ENCODE measurements around the gene MARF1.
"Not testable (repeated sequence)": the region's sequence is repeated elsewhere in the genome, so short reads cannot be mapped to it uniquely, and the experiment has no call there.

The MARF1 gene, protein sequence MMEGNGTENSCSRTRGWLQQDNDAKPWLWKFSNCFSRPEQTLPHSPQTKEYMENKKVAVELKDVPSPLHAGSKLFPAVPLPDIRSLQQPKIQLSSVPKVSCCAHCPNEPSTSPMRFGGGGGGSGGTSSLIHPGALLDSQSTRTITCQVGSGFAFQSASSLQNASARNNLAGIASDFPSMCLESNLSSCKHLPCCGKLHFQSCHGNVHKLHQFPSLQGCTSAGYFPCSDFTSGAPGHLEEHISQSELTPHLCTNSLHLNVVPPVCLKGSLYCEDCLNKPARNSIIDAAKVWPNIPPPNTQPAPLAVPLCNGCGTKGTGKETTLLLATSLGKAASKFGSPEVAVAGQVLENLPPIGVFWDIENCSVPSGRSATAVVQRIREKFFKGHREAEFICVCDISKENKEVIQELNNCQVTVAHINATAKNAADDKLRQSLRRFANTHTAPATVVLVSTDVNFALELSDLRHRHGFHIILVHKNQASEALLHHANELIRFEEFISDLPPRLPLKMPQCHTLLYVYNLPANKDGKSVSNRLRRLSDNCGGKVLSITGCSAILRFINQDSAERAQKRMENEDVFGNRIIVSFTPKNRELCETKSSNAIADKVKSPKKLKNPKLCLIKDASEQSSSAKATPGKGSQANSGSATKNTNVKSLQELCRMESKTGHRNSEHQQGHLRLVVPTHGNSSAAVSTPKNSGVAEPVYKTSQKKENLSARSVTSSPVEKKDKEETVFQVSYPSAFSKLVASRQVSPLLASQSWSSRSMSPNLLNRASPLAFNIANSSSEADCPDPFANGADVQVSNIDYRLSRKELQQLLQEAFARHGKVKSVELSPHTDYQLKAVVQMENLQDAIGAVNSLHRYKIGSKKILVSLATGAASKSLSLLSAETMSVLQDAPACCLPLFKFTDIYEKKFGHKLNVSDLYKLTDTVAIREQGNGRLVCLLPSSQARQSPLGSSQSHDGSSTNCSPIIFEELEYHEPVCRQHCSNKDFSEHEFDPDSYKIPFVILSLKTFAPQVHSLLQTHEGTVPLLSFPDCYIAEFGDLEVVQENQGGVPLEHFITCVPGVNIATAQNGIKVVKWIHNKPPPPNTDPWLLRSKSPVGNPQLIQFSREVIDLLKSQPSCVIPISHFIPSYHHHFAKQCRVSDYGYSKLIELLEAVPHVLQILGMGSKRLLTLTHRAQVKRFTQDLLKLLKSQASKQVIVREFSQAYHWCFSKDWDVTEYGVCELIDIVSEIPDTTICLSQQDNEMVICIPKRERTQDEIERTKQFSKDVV (N-terminal part only)

DNA sequence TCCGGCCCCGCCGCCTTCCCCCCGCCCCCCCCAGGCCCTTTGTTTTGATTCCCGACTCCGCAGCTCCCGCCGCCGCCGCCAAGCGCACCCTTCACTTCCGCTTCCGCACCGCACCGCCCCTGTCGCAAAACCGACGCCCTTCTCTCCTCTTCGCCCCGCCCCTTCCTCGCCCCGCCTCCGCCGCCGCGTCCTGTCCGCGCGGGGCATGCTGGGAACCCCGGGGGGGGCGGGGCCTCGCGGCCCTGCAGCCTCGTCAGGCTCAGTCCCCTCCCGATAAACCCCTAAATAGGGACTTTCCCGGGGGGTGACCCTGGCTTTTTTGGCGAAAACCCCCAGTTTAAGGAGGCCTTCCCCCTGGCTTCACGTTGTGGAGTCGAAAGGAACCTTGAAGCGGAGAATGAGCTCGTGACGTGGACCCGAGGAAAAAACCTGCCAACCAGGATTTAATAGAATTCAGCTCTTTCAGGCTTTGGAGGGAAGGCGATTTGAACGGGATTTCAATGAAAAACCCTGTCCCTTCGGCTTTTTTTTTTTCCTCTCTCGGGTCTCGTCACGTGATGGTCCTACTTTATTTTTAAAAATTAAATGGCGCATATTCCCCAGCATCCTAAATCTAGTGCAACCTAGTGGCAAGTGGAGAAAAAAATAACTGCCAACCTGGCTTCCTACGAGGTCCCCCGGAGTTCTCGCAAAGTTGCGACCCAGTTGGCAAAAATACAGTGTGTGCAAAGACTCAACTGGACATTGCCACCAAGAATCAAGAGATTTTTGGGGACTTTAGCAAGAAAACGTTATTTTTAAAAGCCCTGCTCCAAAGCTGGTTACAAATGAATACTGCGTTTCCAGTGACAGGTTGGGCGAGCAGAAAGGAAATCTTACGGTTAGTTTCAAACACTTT, at the start of gene MARF1:
Gene MARF1, minus strand, starts transcription at position 107 of the 898 bp plus-strand sequence. CDS start 3,921 bp downstream, outside the sequence.
- peak; percentile 100 for DNase-seq

DNA sequence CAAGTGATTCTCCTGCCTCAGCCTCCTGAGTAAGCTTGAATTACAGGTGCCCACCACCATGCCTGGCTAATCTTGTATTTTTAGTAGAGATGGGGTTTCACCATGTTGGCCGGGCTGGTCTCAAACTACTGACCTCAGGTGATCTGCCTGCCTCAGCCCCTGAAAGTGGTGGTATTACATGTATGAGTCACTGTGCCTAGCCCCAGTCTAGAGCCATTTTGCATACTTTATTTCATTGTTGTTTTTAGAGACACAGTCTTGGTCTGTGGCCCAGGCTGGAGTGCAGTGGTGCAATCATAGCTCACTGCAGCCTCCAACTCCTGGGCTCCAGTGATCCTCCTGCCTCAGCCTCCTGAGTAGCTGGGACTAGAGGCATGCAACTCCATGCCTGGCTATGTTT, 49.6 kb upstream of the MARF1 start:
- not testable (repeated sequence) for DNase-seq

DNA sequence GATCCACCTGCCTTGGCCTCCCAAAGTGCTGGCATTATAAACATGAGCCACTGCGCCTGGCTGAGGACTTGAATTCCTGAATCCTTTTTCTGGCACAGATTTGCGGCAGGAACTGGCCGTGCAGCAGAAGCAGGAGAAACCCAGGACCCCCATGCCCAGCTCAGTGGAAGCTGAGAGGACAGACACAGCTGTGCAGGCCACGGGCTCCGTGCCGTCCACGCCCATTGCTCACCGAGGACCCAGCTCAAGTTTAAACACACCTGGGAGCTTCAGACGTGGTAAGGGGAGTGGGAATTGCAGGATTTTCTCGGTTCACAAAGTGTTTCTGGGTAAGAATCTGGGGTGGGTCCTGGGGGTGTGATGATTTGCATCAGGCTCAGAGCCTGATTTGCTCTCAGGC, 48.1 kb upstream of the MARF1 start:
- DNase-seq = no peak

DNA sequence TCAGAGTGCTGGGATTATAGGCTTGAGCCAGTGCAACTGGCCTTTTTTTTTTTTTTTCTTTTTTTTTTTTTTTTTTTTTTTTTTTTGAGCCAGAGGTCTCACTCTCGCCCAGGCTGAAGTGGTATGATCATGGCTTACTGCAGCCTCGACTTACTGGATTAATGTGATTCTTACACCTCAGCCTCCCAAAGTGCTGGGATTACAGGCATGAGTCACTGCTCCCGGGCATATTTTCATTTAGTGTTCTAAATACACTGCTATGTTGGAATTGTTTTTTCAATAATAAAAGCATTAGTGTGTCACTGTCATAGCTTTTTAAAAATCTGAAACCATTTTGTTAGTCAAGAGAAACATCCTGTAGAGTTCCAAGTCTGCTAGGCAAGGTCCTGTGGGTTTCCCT, 47.3 kb upstream of the MARF1 start:
- DNase-seq = no peak

DNA sequence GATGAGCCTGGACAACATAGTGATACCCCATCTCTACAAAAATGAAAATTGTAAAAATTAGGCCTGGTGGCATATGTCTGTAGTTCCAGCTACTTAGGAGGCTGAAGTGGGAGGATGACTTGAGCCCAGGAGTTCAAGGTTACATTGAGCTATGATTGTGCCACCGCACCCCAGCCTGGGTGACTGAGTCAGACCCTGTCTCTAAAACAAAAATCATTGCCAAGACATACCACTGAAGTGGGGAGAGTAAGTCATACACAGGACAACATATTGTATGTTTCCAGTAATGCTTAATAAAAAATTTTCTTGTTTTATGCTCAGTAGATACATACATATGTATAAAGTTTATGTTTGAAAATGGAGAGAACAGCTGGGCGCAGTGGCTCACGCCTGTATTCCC, 46.3 kb upstream of the MARF1 start:
- DNase-seq = no peak

DNA sequence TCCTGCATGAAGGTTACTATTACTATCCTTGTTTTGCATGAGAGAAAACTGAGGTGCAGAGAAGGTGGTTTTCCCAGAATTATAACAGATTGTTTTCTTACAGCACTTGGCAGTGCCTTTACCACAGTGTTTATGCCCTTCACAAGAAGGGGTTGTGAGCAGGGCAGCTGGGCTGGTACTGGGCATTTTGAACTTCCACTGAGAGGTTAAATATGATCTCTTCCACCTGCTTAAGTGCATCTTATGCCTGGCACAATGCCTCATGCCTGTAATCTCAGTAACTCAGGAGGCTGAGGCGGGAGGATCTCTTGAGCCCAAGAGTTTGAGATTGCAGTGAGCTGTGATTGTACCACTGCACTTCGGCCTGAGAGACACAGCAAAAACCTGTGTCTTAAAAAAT, 43.3 kb upstream of the MARF1 start:
- no peak for DNase-seq

DNA sequence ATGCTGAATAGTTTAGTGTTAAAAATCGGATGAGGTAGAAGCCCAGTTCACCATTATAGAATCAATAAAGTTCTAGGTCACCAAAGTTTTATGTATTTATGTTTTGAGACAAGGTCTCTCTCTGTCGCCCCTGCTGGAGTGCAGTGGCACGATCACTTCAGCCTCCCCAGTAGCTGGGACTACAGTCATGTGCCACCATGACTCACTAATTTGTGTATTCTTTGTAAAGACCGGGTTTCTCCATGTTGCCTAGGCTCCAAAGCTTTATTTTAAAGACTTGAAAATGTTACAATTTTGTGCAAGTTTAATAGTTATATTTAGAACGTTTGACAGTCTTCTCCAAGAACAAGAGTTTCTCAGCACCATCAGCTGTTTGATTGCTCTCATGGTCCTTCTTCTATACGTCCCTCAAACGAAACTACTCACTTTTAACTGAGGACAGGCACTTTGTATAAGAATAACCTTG, 39.2 kb upstream of the MARF1 start:
- no peak for DNase-seq

DNA sequence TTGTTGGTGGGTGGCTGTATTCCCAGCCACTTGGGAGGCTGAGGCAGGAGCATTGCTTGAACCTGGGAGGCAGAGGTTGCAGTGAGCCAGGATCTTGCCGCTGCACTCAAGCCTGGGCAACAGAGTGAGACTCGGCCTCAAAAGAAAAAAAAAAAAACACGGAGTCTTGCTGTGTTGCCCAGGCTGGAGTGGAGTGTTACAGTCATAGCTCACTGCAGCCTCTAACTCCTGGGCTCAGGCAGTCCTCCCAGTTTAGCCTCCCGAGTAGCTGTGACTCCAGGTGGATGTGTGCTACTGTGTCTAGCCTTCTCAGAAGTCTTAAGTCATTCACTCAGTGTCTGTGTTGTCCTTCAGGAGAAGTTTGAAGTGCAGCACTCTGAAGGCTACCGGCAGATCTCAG, 34.5 kb upstream of the MARF1 start:
- DNase-seq = no peak

DNA sequence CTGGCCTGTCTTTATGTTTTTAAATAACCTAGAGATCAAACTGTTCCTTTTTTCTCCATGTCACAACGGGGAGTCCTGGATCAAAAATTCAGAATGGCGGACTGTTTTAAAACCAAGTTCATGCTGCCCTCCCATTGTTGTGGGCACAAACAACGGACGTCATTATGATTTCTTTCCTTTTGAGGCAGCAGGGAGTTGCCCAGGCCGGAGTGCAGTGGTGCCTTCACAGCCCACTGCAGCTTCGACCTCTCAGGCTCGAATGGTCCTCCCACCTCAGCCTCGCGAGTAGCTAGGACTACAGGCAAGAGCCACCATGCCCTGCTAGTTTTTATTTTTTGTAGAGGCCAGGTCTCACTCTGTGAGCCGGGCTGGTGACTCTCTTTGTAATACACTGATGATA, 33.6 kb upstream of the MARF1 start:
- DNase-seq = no peak

DNA sequence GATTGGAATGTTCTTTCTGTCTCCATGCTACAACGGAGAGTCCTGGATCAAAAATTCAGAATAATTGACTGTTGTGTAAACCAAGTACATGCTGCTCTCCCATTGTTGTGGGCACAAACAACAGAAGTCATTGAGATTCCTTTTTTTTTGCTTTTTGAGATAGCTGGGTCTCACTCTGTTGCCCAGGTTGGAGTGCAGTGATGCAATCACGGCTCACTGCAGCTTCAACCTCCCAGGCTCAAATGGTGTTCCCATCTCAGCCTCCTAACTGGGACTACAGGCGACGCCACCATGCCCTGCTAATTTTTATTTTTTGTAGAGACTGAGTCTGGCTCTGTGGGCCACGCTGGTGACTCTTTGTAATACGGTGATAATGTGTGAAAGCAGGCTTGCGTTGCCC, 31.6 kb upstream of the MARF1 start:
- no peak for DNase-seq

DNA sequence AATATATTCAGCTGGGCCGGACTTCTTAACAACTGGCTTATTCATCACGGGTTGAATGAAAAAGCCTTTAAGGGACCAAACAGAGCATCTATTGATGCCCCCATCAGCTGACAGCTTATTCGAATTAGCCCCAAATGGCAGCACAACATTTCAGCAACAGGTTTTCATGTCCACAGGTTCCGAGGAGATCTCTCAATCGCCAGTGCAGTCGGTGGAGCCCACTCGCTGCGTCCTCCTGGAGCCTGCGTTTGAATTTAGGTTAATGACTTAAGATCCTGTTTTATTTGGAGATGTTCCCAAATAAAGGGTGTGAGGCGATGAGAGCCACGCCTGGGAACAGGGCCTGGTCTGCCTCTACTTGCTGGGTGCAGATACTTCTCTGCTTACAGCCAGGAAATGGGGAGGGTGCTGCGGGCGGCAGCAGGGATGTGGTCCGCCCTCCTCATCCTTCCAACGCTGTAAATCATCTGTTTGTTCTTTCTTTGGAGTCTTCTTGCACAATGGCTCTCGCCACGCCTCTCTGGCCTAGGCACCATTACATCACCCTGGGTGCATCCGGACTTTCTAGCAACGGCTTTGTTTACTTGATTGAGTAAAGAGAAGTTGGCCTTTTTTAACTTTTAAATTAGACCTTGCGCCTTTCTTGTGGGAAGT, 29.7 kb upstream of the MARF1 start:
- DNase-seq = peak; percentile 67

DNA sequence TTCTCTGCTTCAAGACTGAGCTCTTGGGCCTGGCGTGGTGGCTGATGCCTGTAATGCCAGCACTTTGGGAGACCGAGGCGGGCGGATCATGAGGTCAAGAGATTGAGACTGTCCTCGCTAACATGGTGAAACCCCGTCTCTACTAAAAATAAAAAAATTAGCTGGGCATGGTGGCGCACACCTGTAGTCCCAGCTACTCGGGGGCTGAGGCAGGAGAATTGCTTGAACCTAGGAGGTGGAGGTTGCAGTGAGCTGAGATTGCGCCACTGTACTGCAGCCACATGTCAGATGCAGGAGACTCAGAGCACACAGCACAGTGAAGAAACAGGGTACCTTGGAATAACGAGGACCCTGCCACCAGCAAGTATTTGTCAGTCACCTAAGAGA, 29.2 kb upstream of the MARF1 start:
- not testable (repeated sequence) for DNase-seq

DNA sequence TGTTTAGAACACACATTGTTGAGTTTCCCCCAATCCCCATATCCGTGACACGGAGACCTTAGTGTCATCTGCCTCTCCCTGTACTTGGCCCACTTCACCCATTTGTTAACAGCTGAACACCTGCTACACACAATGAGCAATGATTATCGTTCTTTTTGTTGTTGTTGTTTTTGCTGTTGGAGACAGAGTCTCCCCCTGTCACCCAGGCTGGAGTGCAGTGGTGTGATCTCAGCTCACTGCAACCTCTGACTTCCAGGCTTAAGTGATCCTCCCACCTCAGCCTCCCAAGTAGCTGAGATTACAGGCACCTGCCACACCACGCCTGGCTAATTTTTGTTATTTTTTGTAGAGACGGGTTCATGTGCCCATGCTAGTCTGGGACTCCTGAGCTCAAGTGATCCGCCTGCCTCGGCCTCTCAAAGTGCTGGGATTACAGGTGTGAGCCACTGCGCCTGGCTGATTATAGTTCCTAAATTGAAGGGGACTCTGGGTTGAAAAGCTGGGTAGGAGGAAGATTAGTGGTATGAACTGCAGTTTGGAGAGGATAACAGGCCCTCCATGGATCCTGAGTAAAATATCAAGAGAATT, 28.7 kb upstream of the MARF1 start:
- no peak for DNase-seq

DNA sequence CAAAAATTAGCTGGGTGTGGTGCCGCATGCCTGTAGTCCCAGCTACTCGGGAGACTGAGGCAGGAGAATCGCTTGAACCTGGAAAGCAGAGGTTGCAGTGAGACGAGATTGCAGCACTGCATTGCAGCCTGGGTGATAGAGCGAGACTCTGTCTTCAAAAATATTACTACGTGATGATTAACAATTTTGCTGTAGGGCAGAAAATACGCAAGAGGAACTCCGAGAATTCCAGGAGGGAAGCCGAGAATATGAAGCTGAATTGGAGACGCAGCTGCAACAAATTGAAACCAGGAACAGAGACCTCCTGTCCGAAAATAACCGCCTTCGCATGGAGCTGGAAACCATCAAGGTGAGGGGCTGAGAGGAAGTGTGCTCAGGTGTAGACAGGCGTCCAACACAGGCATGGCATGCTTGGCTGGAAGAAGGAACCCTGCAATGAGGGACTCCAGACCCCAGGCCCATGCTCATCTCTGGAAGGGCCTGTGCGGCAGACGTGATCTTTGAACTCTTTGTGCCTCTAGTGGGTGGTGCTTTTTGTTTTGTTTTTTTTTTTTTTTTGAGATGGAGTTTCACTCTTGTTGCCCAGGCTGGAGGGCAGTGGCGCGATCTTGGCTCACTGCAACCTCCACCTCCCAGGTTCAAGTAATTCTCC, 24.3 kb upstream of the MARF1 start:
- no peak for DNase-seq

DNA sequence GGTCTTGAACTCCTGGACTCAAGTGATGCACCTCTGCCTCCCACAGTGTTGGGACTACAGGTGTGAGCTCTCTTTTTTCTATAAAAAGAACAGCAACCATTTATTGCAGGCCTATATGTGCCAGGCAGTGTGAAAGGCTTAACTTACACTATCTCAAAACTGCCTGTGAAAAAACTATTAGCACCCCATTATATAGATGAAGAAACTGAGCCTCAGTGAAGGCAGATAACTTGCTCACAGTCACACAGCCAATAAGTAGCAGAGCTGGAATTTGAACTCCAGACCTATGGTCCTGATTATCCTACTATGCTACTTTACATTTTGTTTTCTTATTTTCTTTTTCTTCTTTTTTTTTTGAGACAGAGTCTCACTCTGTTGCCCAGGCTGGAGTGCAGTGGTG, 22.2 kb upstream of the MARF1 start:
- DNase-seq = no peak

DNA sequence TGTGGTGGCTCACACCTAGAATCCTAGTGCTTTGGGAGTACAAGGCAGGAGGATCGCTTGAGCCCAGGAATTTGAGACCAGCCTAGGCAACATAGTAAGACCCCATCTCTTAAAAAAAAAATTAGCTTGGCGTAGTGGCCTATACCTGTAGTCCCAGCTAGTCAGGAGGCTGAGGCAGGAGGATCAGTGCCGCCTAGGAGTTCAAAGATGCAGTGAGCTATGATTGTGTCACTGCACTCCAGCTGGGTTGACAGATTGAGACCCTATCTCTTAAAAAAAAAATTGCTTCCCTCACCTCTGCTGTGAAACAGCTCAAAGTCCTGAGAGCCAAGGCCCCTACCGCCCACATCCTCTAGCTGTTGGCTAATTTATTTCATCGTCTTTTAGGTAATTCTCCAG, 17.2 kb upstream of the MARF1 start:
- DNase-seq = no peak

DNA sequence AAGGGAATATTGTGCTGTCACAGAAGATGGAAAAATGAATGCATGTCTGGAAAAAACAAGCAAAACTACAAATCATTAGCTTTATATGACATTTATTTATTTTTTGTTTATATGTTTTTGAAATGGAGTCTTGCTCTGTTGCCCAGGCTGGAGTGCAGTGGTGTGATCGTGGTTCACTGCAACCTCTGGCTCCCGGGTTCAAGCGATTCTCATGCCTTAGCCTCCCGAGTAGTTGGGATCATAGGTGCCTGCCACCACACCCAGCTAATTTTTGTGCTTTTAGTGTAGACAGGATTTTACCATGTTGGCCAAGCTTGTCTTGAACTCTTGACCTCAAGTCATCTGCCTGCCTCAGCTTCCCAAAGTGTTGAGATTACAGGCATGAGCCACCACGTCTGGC, 15.6 kb upstream of the MARF1 start:
- no peak for DNase-seq

DNA sequence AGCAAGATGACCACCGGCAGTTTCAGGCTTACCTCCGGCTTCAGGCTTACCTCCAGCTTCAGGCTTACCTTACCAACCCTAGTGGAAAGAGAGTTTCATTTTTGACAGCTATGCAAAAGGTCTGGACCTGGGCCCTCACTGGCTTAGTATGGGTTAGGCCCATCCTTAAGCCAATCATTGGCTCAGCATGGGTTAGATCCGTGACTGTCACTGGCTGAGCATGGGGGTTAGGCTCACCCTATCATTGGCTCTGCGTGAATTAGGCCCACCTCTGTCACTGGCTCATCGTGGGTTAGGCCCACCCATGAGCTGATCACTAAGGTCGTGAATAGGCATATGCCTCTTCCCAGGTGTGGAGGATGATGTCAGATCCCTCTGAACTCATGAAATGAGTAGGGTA, 15.2 kb upstream of the MARF1 start:
- no peak for DNase-seq

DNA sequence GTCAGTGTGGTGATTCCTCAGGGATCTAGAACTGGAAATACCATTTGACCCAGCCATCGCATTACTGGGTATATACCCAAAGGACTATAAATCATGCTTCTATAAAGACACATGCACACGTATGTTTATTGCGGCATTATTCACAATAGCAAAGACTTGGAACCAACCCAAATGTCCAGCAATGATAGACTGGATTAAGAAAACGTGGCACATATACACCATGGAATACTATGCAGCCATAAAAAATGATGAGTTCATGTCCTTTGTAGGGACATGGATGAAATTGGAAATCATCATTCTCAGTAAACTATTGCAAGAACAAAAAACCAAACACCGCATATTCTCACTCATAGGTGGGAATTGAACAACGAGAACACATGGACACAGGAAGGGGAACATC, 12.6 kb upstream of the MARF1 start:
- not testable (repeated sequence) for DNase-seq

DNA sequence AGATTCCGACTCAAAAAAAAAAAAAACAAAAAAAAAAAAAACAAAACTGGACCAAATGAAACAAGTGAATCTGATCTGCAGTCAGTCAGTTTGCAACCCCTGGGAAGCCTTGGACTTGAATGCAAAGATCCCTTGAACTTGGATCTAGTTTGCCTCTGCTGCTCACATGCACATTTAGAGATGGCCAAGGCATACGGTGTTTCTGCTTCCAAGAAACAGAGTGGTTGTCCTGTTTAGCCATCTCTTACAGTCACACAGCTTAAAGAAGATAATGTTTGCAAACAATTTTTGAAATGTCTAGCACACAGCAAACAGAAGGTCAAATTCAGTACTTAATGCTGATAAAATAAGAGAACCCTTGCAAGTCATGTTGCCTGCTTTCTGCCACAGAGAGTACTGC, 11.6 kb upstream of the MARF1 start:
- DNase-seq = no peak

DNA sequence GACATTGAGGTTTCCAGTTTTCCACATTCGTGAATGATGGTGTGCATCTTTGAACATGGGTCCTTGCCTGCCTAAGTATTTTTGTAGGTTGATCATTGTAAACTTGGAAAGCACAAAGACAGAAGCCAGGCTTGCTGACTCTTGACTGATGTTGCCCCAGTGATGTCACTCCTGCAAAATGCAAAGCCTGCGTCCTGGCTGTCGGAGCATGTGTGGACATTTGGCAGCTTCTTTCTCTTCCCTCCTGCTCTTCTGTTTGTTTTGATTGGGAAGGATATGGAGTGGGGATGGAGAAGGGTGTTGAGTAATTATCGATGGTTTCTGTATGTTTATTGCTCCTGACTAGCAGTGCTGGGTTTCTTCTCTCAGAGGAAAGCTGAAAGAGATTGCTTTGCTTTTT, 10.3 kb upstream of the MARF1 start:
- no peak for DNase-seq

Data from activated CD8-positive, alpha-beta memory T cell treated with anti-CD3 and anti-CD28 coated beads for 24 hours (primary cell).